Astrocyte of the cerebellum (primary cell): Measurements from ENCODE around the gene SSH2.

Experiments
- DNase-seq: peaks from one replicate; pipeline ENCODE4 v3.0.0-alpha.2; 2011; ENCODE audit warnings: low read depth
- H3K4me3 ChIP-seq: 2 replicates; pipeline ENCODE4 v1.5.1; 2011; ENCODE audit warnings: mild to moderate bottlenecking, low read depth, low read length, moderate library complexity
- CTCF ChIP-seq: IDR thresholded peaks from 2 replicates; pipeline ENCODE4 v1.5.1; 2012; ENCODE audit warnings: low read length, low read depth, moderate library complexity, mild to moderate bottlenecking; ENCODE audit errors: missing control alignments
- in situ Hi-C: cut with HindIII; loops from 2 replicates; pipeline ENCODE4 v1.10.0; 2017; ENCODE audit warnings: low sequenced_read_pairs

SSH2 gene

GRCh38 chr17:29740017-29740416 is 190.0 kb downstream of the SSH2 start:
- in situ Hi-C loops, result no loop called here
- H3K4me3 ChIP-seq, result no peak overlapping the region
- TF ChIP-seq CTCF, result no peak
- no peak for DNase-seq

GRCh38 chr17:29734640-29735039 is 195.4 kb downstream of the SSH2 start:
- H3K4me3 ChIP-seq, result no peak overlapping the region
- no peak for TF ChIP-seq CTCF
- in situ Hi-C loops, result no loop called here
- DNase-seq, result no peak

- H3K4me3 ChIP-seq, result no peak overlapping the region
- in situ Hi-C loops, result no loop called here
- no peak for TF ChIP-seq CTCF
- no peak for DNase-seq
These were observed 196.9 kb downstream of the SSH2 start for GRCh38 chr17:29733166-29733565.

GRCh38 chr17:29732613-29733012 is 197.4 kb downstream of the SSH2 start:
- TF ChIP-seq CTCF, result no peak
- DNase-seq, result no peak
- in situ Hi-C loops, result no loop called here
- no peak overlapping the region for H3K4me3 ChIP-seq

GRCh38 chr17:29732209-29732608 is 197.8 kb downstream of the SSH2 start:
- no peak overlapping the region for H3K4me3 ChIP-seq
- TF ChIP-seq CTCF, result no peak
- no peak for DNase-seq
- in situ Hi-C loops, result no loop called here

- no peak overlapping the region for H3K4me3 ChIP-seq
- no peak for TF ChIP-seq CTCF
- no peak for DNase-seq
- in situ Hi-C loops, result no loop called here
These were observed 198.5 kb downstream of the SSH2 start for GRCh38 chr17:29731589-29731929.

- no peak for DNase-seq
- in situ Hi-C loops, result no loop called here
- H3K4me3 ChIP-seq, result no peak overlapping the region
- TF ChIP-seq CTCF, result no peak
These were observed 201.5 kb downstream of the SSH2 start for GRCh38 chr17:29728490-29728889.
